Neural crest cell (in vitro differentiated cells): Measurements from ENCODE around the gene KCNIP4. TPM values are rescaled to one million over a fixed set of nuclear protein-coding genes. Genes with fewer than 3 reads are reported as not detected.

Experiments
- DNase-seq: peaks from one replicate; pipeline ENCODE4 v3.0.0; 2021; ENCODE audit warnings: low read depth, mixed read lengths, low spot score
- H3K27ac Mint-ChIP-seq: one replicate; pipeline ENCODE4 v1.8.0; 2021; ENCODE audit warnings: mild to moderate bottlenecking, mixed read lengths; ENCODE audit not compliant: unreplicated experiment
- H3K27me3 Mint-ChIP-seq: 2 replicates; pipeline ENCODE4 v1.8.0; 2021; ENCODE audit warnings: low read depth, mild to moderate bottlenecking, mixed read lengths
- H3K36me3 Mint-ChIP-seq: 2 replicates; pipeline ENCODE4 v1.8.0; 2021; ENCODE audit warnings: low read depth, mild to moderate bottlenecking, mixed read lengths
- H3K4me1 Mint-ChIP-seq: 2 replicates; pipeline ENCODE4 v1.8.0; 2021; ENCODE audit warnings: mixed read lengths
- H3K4me3 Mint-ChIP-seq: one replicate; pipeline ENCODE4 v1.8.0; 2021; ENCODE audit warnings: mild to moderate bottlenecking, mixed read lengths
- H3K9me3 Mint-ChIP-seq: 2 replicates; pipeline ENCODE4 v1.8.0; 2021; ENCODE audit warnings: mixed read lengths
- CTCF ChIP-seq: fragments of 200-600 bp; sonication (generic); conservative IDR thresholded peaks from 2 replicates; pipeline ENCODE4 v1.5.0; 2021; ENCODE audit warnings: antibody characterized with exemption, mild to moderate bottlenecking
- total RNA-seq: library from RNA; stranded (reverse); gene quantifications from 2 replicates; pipeline ENCODE4 v1.2.1, GENCODE V29; 2021

The KCNIP4 gene
- total RNA-seq, 1 donor from 2014 or later: 0.33 TPM

DNA sequence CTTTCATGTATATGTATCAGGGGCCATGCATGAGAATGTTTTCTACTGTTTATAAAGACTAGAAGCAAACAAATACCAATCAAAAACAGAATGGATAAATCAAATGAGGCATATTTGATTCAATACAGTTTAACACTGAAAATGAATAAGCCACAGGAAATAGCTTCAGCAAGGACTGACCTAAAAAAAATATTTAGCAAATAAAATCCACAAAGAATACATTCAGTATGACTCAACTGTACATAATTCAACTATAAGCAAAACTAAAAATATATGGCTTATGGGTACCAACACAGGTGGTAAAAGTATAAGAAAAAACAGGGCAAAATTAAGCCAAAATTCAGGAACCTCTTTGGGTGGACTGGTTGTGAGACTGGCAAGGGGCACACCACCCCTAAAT is 112.9 kb downstream of the KCNIP4 start:
- peaks cover 4% of the 10 kb centered on the region for H3K9me3 Mint-ChIP-seq
- no peak overlapping the region for H3K27ac Mint-ChIP-seq
- no peak overlapping the region for H3K4me3 Mint-ChIP-seq
- H3K36me3 Mint-ChIP-seq: peaks cover 2% of the 10 kb centered on the region
- H3K4me1 Mint-ChIP-seq: no peaks in the 10 kb centered on the region
- no peaks in the 10 kb centered on the region for H3K27me3 Mint-ChIP-seq
- no peak for DNase-seq
- no peak for TF ChIP-seq CTCF

GRCh38 chr4:21830272-21830671 is 118.3 kb downstream of the KCNIP4 start:
- Mint-ChIP-seq H3K27me3 (no peaks in the 10 kb centered on the region), H3K27ac (no peak overlapping the region), H3K36me3 (peaks cover 2% of the 10 kb centered on the region), H3K4me1 (no peaks in the 10 kb centered on the region), H3K9me3 (peaks cover 4% of the 10 kb centered on the region), H3K4me3 (no peak overlapping the region)
- no peak for TF ChIP-seq CTCF
- DNase-seq: no peak

GRCh38 chr4:21827575-21827974 is 121.0 kb downstream of the KCNIP4 start:
- H3K9me3 Mint-ChIP-seq: peaks cover 4% of the 10 kb centered on the region
- H3K4me3 Mint-ChIP-seq: no peak overlapping the region
- no peaks in the 10 kb centered on the region for H3K27me3 Mint-ChIP-seq
- TF ChIP-seq CTCF: no peak
- peaks cover 2% of the 10 kb centered on the region for H3K36me3 Mint-ChIP-seq
- H3K4me1 Mint-ChIP-seq: no peaks in the 10 kb centered on the region
- no peak for DNase-seq
- no peak overlapping the region for H3K27ac Mint-ChIP-seq

GRCh38 chr4:21826071-21826470 is 122.5 kb downstream of the KCNIP4 start:
- Mint-ChIP-seq H3K4me1 (no peaks in the 10 kb centered on the region), H3K27me3 (no peaks in the 10 kb centered on the region), H3K9me3 (no peaks in the 10 kb centered on the region), H3K36me3 (no peaks in the 10 kb centered on the region), H3K4me3 (no peak overlapping the region), H3K27ac (no peak overlapping the region)
- TF ChIP-seq CTCF: no peak
- no peak for DNase-seq

- TF ChIP-seq CTCF: no peak
- Mint-ChIP-seq H3K27me3 (no peaks in the 10 kb centered on the region), H3K4me3 (no peak overlapping the region), H3K4me1 (no peaks in the 10 kb centered on the region), H3K27ac (no peak overlapping the region), H3K9me3 (peaks cover 22% of the 10 kb centered on the region), H3K36me3 (peaks cover 5% of the 10 kb centered on the region)
- DNase-seq: no peak
Measured at GRCh38 chr4:21819086-21819485, 129.5 kb downstream of the KCNIP4 start.
